Loucy (cell line): ENCODE results near the gene PLXNA2.

Experiments
- EZH2phosphoT487 ChIP-seq: fragments of 200-600 bp; IDR thresholded peaks from 2 replicates; pipeline ENCODE4 v1.6.1; 2018; ENCODE audit warnings: antibody characterized with exemption, mild to moderate bottlenecking, moderate library complexity, borderline replicate concordance
- TF ChIP-seq, protein P1 (sequence below): fragments of 200-600 bp; sonication (generic); conservative IDR thresholded peaks from 2 replicates; pipeline ENCODE4 v1.5.1; 2014; ENCODE audit warnings: mild to moderate bottlenecking, antibody characterized with exemption, low read length

- TF ChIP-seq, protein P1, sequence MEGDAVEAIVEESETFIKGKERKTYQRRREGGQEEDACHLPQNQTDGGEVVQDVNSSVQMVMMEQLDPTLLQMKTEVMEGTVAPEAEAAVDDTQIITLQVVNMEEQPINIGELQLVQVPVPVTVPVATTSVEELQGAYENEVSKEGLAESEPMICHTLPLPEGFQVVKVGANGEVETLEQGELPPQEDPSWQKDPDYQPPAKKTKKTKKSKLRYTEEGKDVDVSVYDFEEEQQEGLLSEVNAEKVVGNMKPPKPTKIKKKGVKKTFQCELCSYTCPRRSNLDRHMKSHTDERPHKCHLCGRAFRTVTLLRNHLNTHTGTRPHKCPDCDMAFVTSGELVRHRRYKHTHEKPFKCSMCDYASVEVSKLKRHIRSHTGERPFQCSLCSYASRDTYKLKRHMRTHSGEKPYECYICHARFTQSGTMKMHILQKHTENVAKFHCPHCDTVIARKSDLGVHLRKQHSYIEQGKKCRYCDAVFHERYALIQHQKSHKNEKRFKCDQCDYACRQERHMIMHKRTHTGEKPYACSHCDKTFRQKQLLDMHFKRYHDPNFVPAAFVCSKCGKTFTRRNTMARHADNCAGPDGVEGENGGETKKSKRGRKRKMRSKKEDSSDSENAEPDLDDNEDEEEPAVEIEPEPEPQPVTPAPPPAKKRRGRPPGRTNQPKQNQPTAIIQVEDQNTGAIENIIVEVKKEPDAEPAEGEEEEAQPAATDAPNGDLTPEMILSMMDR, result no peak
- TF ChIP-seq EZH2phosphoT487, result no peak
Measured at GRCh38 chr1:208113011-208113410, 131.2 kb downstream of the PLXNA2 start.
